WTC11 (cell line): ENCODE results near the gene BATF2.

ENCODE experiments used
- ATF3 ChIP-seq: sonication (generic); formaldehyde crosslinking; conservative IDR thresholded peaks from 2 replicates; pipeline ENCODE4 v1.8.1; 2022; ENCODE audit warnings: mild to moderate bottlenecking, missing genetic modification reagents
- FOXJ3 ChIP-seq: sonication (generic); formaldehyde crosslinking; IDR thresholded peaks from 2 replicates; pipeline ENCODE4 v1.9.0; 2021; ENCODE audit warnings: missing genetic modification reagents, mild to moderate bottlenecking, borderline replicate concordance
- NFE2L1 ChIP-seq: sonication (generic); formaldehyde crosslinking; IDR thresholded peaks from 2 replicates; pipeline ENCODE4 v1.8.1; 2023; ENCODE audit warnings: missing genetic modification reagents
- PRRX2 ChIP-seq: fragments of 250-450 bp; sonication (Bioruptor Pico); IDR thresholded peaks from 2 replicates; pipeline ENCODE4 v1.8.0; 2021; ENCODE audit warnings: mild to moderate bottlenecking
- STAT6 ChIP-seq: sonication (generic); formaldehyde crosslinking; conservative IDR thresholded peaks from 2 replicates; pipeline ENCODE4 v1.8.1; 2023; ENCODE audit warnings: mild to moderate bottlenecking, low read depth, missing genetic modification reagents, moderate library complexity
- TF ChIP-seq, protein P1 (sequence below): fragments of 200-600 bp; IDR thresholded peaks from 2 replicates; pipeline ENCODE4 v1.8.0; 2022; ENCODE audit warnings: antibody characterized with exemption

DNA sequence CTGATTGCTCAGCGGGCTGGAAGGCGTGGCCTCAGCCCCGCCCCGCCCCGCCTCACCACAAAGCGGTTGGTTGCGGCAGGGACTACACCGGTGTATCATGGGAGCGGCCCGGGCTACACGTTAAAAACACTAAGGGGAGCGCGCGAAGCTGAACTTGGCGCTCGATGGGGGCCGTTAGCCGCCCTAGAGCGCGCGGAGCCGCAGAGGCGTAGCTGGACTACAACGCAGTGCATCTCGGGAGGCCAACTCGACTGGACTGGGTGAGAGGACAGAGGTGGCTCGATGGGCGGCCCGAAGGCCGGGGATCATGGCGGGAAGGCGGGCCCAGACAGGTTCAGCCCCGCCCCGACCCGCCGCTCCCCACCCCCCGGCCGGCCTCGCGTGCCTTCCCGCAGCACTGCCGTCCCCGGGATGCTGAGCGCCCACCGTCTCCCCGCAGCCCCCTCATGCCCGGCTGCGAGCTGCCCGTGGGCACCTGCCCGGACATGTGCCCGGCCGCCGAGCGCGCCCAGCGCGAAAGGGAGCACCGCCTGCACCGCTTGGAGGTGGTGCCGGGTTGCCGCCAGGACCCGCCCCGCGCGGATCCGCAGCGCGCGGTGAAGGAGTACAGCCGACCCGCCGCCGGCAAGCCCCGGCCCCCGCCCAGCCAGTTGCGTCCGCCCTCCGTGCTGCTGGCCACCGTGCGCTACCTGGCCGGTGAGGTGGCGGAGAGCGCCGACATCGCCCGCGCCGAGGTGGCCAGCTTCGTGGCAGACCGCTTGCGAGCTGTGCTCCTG lies 44.3 kb upstream of the BATF2 start, which contains the start of gene SAC3D1:
- peak; percentile 31; the same call in 1 of the 2 replicates for TF ChIP-seq NFE2L1 (CRISPR knock-in tag)
- no peak for TF ChIP-seq FOXJ3
- 0 out of 2 replicates have a peak, but pooled peaks have one; percentile 25 for TF ChIP-seq PRRX2 (CRISPR knock-in tag)
- TF ChIP-seq ATF3 (CRISPR knock-in tag), result no peak
- TF ChIP-seq, protein P1, sequence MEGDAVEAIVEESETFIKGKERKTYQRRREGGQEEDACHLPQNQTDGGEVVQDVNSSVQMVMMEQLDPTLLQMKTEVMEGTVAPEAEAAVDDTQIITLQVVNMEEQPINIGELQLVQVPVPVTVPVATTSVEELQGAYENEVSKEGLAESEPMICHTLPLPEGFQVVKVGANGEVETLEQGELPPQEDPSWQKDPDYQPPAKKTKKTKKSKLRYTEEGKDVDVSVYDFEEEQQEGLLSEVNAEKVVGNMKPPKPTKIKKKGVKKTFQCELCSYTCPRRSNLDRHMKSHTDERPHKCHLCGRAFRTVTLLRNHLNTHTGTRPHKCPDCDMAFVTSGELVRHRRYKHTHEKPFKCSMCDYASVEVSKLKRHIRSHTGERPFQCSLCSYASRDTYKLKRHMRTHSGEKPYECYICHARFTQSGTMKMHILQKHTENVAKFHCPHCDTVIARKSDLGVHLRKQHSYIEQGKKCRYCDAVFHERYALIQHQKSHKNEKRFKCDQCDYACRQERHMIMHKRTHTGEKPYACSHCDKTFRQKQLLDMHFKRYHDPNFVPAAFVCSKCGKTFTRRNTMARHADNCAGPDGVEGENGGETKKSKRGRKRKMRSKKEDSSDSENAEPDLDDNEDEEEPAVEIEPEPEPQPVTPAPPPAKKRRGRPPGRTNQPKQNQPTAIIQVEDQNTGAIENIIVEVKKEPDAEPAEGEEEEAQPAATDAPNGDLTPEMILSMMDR, result no peak
- TF ChIP-seq STAT6, result peak; percentile 93; the same call in 1 of the 2 replicates
